HCT116 (cell line): ENCODE data around the gene EHMT1. TPM values are rescaled to one million over a fixed set of nuclear protein-coding genes. Genes with fewer than 3 reads are reported as not detected.

ENCODE experiments used
- ATAC-seq: fragments of 200-7000 bp; cut with Tn5 transposase; 2 replicates; pipeline ENCODE4 v1.9.1; 2020; ENCODE audit warnings: mild to moderate bottlenecking, moderate library complexity
- BruUV-seq: library from RNA; stranded (reverse); fragments of 400-500 nt; replicated peaks from 2 replicates; lab custom pipeline; 2021; lab: Mats Ljungman, UMichigan
- CTCF ChIA-PET: fragments of 300-600 bp; sonication (Branson Sonifier 250); formaldehyde crosslinking; loops from one replicate; lab custom pipeline; 2021; ENCODE audit warnings: antibody characterized with exemption; lab: Charles Lee
- POLR2A ChIA-PET: fragments of 300-600, 350-600 bp; sonication (Branson Sonifier 250); formaldehyde crosslinking; loops from one replicate; lab custom pipeline; 2021; ENCODE audit warnings: antibody characterized with exemption; lab: Charles Lee
- RAD21 ChIA-PET, 2 experiments: fragments of 300-600 bp; sonication (Branson Sonifier 250); formaldehyde crosslinking; loops; one replicate each; lab custom pipeline; 2023; ENCODE audit warnings: low total read pairs in 2 of 2; ENCODE audit not compliant: uncharacterized antibody in 2 of 2, unreplicated experiment in 2 of 2, low non-redundant PET in 1 of 2; lab: Charles Lee
- DNase-seq: peaks from one replicate; pipeline ENCODE4 v3.0.0-alpha.2; 2010; ENCODE audit warnings: low read depth, low spot score
- H2AFZ ChIP-seq: fragments of 200-600 bp; shearing (Covaris generic), sonication (generic); 2 replicates; pipeline ENCODE4 v1.6.1; 2017; ENCODE audit warnings: low read depth, mixed run types, mixed read lengths, antibody characterized with exemption, low read length; ENCODE audit not compliant: poor library complexity, severe bottlenecking
- H3K27ac ChIP-seq: 2 replicates; pipeline ENCODE4 v1.5.1; 2012; ENCODE audit warnings: low read depth, low read length
- H3K27me3 ChIP-seq: fragments of 200-600 bp; sonication (generic); 2 replicates; pipeline ENCODE4 v1.6.1; 2016; ENCODE audit warnings: mixed run types, low read length, mixed read lengths; ENCODE audit not compliant: insufficient read depth
- H3K36me3 ChIP-seq, 2 experiments: fragments of 200-500 bp in 1 of 2; fragments of 200-600 bp in 1 of 2; sonication (Bioruptor generic) in 1 of 2; sonication (generic) in 1 of 2; 2 replicates each; pipeline versions ENCODE4 v1.5.1 to v1.6.1; 2014 to 2016; ENCODE audit warnings: low read length in 2 of 2, inconsistent platforms in 1 of 2, mixed read lengths in 1 of 2, mixed run types in 1 of 2; ENCODE audit not compliant: insufficient read depth in 2 of 2, control insufficient read depth in 1 of 2
- H3K4me1 ChIP-seq, 2 experiments: fragments of 200-600 bp in 1 of 2; sonication (generic) in 1 of 2; 2 replicates each; pipeline versions ENCODE4 v1.5.1 to v1.6.1; 2012 to 2017; ENCODE audit warnings: low read length in 2 of 2, inconsistent platforms in 1 of 2, mild to moderate bottlenecking in 1 of 2, mixed read lengths in 1 of 2, mixed run types in 1 of 2, moderate library complexity in 1 of 2; ENCODE audit not compliant: insufficient read depth in 2 of 2, control insufficient read depth in 1 of 2
- H3K4me2 ChIP-seq: fragments of 200-600 bp; sonication (generic); 2 replicates; pipeline ENCODE4 v1.6.1; 2017; ENCODE audit warnings: mixed run types, low read length, mixed read lengths
- H3K4me3 ChIP-seq, 2 experiments: fragments of 200-600 bp in 1 of 2; sonication (generic) in 1 of 2; replicated peaks in 1 of 2; 2 replicates each; pipeline ENCODE4 v1.5.1; 2011 to 2016; ENCODE audit warnings: low read length in 2 of 2, control low read depth in 1 of 2, low read depth in 1 of 2, mild to moderate bottlenecking in 1 of 2, mixed read lengths in 1 of 2, mixed run types in 1 of 2
- H3K79me2 ChIP-seq: fragments of 200-600 bp; sonication (generic); 2 replicates; pipeline ENCODE4 v1.6.1; 2017; ENCODE audit warnings: mild to moderate bottlenecking, mixed run types, low read length, moderate library complexity, mixed read lengths; ENCODE audit not compliant: insufficient read depth
- H3K9ac ChIP-seq: fragments of 200-600 bp; sonication (generic); 2 replicates; pipeline ENCODE4 v1.6.1; 2016; ENCODE audit warnings: low read length, mixed read lengths
- H3K9me2 ChIP-seq: fragments of 200-600 bp; sonication (generic), shearing (Covaris generic); 2 replicates; pipeline ENCODE4 v1.6.1; 2017; ENCODE audit warnings: mixed run types, mild to moderate bottlenecking, moderate library complexity; ENCODE audit not compliant: insufficient read depth
- H3K9me3 ChIP-seq, 2 experiments: fragments of 200-500 bp in 1 of 2; fragments of 200-600 bp in 1 of 2; sonication (Bioruptor generic) in 1 of 2; sonication (generic) in 1 of 2; 2 replicates each; pipeline ENCODE4 v1.6.1; 2014 to 2017; ENCODE audit warnings: low read length in 2 of 2, mixed read lengths in 2 of 2, inconsistent platforms in 1 of 2, low read depth in 1 of 2, mild to moderate bottlenecking in 1 of 2, mixed run types in 1 of 2, moderate library complexity in 1 of 2; ENCODE audit not compliant: control insufficient read depth in 1 of 2, insufficient read depth in 1 of 2
- H4K20me1 ChIP-seq: fragments of 200-600 bp; sonication (generic), shearing (Covaris generic); 2 replicates; pipeline ENCODE4 v1.6.1; 2017; ENCODE audit warnings: mixed run types, mild to moderate bottlenecking, moderate library complexity; ENCODE audit not compliant: insufficient read depth
- ELF1 ChIP-seq: IDR thresholded peaks from 2 replicates; pipeline ENCODE4 v1.6.1; 2012; ENCODE audit warnings: low read depth, borderline replicate concordance
- EZH2phosphoT487 ChIP-seq: fragments of 200-600 bp; IDR thresholded peaks from 2 replicates; pipeline ENCODE4 v1.6.1; 2018; ENCODE audit warnings: antibody characterized with exemption, borderline replicate concordance
- RAD21 ChIP-seq: IDR thresholded peaks from 2 replicates; pipeline ENCODE4 v1.6.1; 2012; ENCODE audit warnings: low read depth, mild to moderate bottlenecking
- ZBTB33 ChIP-seq: IDR thresholded peaks from 2 replicates; pipeline ENCODE4 v1.6.1; 2011; ENCODE audit warnings: mild to moderate bottlenecking, low read length, moderate library complexity; ENCODE audit not compliant: insufficient replicate concordance; ENCODE audit errors: extremely low read depth
- ZNF274 ChIP-seq: fragments of 200-500 bp; sonication (Bioruptor generic); IDR thresholded peaks from 2 replicates; pipeline ENCODE4 v1.6.1; 2014; ENCODE audit warnings: mild to moderate bottlenecking, low read depth, low read length, inconsistent platforms
- intact Hi-C: fragments of 100-400 bp; cut with micrococcal nuclease; formaldehyde crosslinking; loops from 2 replicates; pipeline ENCODE4 v1.10.0; 2022
- total RNA-seq: library from RNA; stranded (reverse); gene quantifications from one replicate; pipeline ENCODE4 v1.2.1, GENCODE V29; 2021; ENCODE audit not compliant: unreplicated experiment

Gene EHMT1
- total RNA-seq, 1 experiment from 2014 or later: 86.1 TPM

- no peak for DNase-seq
Measured at GRCh38 chr9:137726764-137727163, 108.0 kb downstream of the EHMT1 start.

GRCh38 chr9:137727716-137728115, 108.9 kb downstream of the EHMT1 start:
- Histone ChIP-seq H3K4me2 (no peak overlapping the region), H3K9me2 (no peaks in the 10 kb centered on the region), H3K27me3 (no peaks in the 10 kb centered on the region), H3K4me1 (peaks cover 0 to 8% of the 10 kb centered on the region in 2 experiments; a peak in 1 of 4 replicates), H2AFZ (no peak overlapping the region), H3K36me3 (peaks cover 6 to 17% of the 10 kb centered on the region in 2 experiments; a peak in 3 of 4 replicates), H3K9me3 (no peaks in the 10 kb centered on the region), H3K79me2 (peaks cover 68% of the 10 kb centered on the region), H3K27ac (no peak overlapping the region), H3K9ac (no peak overlapping the region), H4K20me1 (0 out of 2 replicates have a peak, but pooled peaks cover 9% of the 10 kb centered on the region), H3K4me3 (no peak overlapping the region)
- BruUV-seq: no TSS peak
- ChIA-PET CTCF (no interaction called here), RAD21 (no interaction called here), POLR2A (no interaction called here)
- ATAC-seq (no peak), DNase-seq (no peak)
- TF ChIP-seq EZH2phosphoT487: no peak
- intact Hi-C loops: no loop called here

More at GRCh38 chr9:137726764-137727163, 108.0 kb downstream of the EHMT1 start:
- no peak for ATAC-seq
- no peaks in the 10 kb centered on the region for H3K9me2 ChIP-seq
- no peaks in the 10 kb centered on the region for H3K27me3 ChIP-seq
- H3K4me2 ChIP-seq: no peak overlapping the region
- POLR2A ChIA-PET: no interaction called here
- H3K9me3 ChIP-seq: no peaks in the 10 kb centered on the region
- CTCF ChIA-PET: no interaction called here
- no peak overlapping the region for H3K4me3 ChIP-seq
- intact Hi-C loops: no loop called here
- H3K36me3 ChIP-seq: peaks cover 6 to 17% of the 10 kb centered on the region in 2 experiments; a peak in 3 of 4 replicates
- BruUV-seq: no TSS peak
- no peak overlapping the region for H2AFZ ChIP-seq
- RAD21 ChIA-PET: no interaction called here
- peaks cover 0 to 8% of the 10 kb centered on the region in 2 experiments; a peak in 1 of 4 replicates for H3K4me1 ChIP-seq
- H4K20me1 ChIP-seq: 0 out of 2 replicates have a peak, but pooled peaks cover 9% of the 10 kb centered on the region
- TF ChIP-seq ZNF274: no peak
- no peak for TF ChIP-seq ZBTB33
- TF ChIP-seq EZH2phosphoT487: no peak
- no peak for TF ChIP-seq RAD21
- no peak for TF ChIP-seq ELF1
- H3K9ac ChIP-seq: no peak overlapping the region
- H3K79me2 ChIP-seq: peaks cover 75% of the 10 kb centered on the region
- no peak overlapping the region for H3K27ac ChIP-seq
